Measurements from ENCODE around the gene QSOX1.
"Not testable (repeated sequence)": the region's sequence is repeated elsewhere in the genome, so short reads cannot be mapped to it uniquely, and the experiment has no call there.

QSOX1 gene

DNA sequence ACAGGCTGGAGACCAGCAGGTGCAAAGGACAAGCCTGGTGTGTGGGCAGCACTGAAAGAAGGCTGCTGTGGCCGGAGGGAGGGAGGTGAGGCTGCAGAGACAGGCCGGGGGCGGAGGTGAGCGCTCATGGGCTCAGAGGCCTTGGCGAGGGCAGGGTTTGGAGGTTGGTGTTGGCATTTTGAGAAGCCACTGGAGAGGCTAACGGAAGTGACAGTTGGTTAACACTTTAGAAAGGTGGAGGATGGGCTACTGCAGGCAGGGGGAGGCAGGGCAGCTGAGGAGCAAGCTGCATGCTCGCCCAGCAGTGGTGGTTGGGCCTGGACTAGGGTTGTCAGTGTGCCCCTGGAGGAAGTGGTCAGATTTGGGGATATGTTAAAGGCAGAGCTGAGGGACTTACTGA is 37.5 kb downstream of the QSOX1 start:
- no peak for DNase-seq

DNA sequence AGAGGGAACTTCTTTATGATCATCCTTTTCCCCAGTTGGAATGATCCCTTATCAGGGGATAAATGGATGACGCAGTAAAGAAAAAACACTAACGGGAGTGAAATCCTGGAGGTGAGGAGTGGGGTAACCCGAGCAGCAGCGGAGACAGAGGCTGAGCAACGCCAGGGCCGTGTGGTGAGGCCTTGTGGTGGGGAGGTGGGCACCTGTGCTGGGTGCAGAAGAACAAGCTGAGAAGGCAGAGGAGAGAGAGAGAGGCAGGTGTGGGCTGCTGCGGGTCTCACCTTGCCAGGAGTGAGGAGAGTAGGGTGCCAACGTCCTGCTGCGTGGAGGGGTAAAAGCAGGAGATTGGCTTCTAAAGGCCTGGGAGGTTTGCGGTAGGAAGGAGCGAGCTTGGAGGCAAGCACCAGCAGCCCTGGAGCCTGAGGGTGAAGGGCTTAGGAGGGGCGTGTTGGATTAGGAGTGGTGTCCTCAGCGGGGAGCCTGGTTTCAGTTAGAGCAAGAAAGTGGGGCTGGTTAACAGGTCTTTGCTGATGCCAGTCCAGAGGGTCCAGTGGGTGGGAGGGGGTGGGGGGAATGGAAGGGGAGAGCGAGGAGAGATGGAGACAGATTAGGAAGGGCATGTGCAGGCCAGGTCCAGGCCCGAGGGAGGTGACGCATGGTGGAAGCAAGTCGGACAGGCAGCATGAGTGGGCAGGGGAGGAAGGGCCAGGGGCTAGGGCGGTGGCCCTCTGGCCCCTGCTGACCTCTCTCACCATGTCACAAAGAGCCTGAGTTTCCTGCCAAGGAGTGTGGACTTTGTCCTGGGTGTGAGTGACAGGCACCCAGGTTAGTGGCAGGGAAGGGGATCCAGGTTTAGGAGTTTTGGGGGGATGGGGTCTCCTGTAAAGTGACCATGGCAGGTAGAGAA is 38.7 kb downstream of the QSOX1 start:
- DNase-seq, result no peak

DNA sequence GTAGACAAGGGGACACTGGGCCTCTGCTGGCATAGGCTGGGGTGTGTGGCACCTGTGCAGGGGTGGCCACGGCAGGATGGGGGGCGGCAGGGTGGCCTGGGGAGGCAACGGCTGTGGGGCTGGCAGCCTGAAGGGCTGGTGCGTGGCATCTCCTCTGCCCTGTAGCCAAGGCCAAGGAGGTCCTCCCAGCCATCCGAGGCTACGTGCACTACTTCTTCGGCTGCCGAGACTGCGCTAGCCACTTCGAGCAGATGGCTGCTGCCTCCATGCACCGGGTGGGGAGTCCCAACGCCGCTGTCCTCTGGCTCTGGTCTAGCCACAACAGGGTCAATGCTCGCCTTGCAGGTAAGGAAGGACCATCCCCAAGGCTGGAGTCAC is 39.4 kb downstream of the QSOX1 start:
- no peak for DNase-seq

DNA sequence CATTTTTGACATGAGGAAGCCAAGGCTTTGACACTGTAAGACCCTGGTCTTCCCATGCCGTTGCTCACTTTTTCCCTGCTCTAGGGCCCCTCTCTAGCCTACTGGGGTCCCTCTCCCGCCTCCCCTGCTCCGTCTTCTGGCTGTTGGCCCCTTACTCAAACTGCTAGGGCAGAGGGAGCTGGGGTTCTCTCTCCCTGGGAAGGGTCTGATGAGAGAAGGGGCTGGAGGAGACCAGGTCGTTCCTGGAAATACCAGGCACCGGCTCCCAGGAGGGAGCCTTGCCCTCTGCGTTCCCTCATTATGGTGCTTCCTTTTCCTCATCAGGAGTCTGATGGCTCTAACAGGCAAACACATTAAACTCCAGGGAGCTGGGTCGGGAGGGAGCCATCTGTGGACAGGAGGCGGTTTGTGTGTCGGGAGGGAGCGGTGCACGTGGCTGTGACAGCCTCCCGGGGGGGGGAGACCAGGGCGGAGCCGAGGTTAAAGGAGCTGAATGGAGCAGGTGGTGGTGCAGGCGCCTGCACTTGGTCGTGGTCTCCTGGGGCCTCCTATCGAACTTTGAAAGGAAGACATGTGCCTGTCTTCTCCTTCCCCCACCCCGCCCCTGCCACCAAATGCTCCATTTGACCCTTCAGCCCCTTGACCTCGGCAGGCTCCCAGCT is 40.0 kb downstream of the QSOX1 start:
- no peak for DNase-seq

DNA sequence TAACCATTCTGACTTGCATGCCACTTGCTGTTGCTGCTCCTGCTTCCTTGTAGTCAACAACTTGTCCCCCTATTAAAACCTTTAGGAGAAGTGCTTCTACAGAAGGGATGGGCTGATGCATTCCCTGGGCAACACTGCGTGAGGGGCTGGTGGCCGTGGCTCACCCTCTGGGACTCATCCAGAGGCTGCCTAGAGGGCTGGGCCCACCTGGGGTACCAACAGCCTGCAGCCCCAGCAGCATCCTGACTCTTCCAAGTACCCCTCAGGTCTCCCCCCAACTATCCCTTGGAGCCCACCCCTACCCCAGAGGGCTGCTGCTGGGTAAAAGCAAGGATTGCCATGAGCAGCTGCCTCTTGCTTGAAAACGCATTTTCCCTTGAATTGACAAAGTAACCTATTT is 40.7 kb downstream of the QSOX1 start:
- DNase-seq, result no peak

DNA sequence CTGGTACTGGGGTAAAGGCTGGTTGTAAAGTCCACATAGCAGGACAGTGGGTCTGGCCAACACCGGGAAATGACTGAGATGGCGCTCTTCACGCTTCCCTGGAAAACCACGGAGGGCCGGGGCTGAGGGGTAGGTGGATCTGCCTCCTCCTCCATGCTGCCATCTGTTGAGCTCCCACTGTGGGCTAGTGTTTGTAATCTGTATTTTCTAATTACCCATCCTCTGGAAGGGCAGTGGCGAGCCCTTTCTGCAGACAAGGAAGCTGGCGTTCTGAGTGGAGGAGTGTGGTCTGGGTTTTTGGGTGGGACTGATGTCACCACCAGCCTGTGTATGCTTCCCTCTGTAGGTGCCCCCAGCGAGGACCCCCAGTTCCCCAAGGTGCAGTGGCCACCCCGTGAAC is 41.2 kb downstream of the QSOX1 start:
- DNase-seq, result no peak

DNA sequence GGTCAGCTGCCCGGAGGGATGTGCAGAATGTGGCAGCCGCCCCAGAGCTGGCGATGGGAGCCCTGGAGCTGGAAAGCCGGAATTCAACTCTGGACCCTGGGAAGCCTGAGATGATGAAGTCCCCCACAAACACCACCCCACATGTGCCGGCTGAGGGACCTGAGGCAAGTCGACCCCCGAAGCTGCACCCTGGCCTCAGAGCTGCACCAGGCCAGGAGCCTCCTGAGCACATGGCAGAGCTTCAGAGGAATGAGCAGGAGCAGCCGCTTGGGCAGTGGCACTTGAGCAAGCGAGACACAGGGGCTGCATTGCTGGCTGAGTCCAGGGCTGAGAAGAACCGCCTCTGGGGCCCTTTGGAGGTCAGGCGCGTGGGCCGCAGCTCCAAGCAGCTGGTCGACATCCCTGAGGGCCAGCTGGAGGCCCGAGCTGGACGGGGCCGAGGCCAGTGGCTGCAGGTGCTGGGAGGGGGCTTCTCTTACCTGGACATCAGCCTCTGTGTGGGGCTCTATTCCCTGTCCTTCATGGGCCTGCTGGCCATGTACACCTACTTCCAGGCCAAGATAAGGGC is 41.9 kb downstream of the QSOX1 start:
- DNase-seq, result no peak

DNA sequence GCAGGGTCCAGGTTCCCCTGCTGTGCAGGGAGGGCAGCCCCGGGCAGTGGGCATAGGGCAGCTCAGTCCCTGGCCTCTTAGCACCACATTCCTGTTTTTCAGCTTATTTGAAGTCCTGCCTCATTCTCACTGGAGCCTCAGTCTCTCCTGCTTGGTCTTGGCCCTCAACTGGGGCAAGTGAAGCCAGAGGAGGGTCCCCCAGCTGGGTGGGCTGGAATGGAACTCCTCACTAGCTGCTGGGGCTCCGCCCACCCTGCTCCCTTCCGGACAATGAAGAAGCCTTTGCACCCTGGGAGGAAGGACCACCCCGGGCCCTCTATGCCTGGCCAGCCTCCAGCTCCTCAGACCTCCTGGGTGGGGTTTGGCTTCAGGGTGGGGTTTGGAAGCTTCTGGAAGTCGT is 42.6 kb downstream of the QSOX1 start:
- no peak for DNase-seq

DNA sequence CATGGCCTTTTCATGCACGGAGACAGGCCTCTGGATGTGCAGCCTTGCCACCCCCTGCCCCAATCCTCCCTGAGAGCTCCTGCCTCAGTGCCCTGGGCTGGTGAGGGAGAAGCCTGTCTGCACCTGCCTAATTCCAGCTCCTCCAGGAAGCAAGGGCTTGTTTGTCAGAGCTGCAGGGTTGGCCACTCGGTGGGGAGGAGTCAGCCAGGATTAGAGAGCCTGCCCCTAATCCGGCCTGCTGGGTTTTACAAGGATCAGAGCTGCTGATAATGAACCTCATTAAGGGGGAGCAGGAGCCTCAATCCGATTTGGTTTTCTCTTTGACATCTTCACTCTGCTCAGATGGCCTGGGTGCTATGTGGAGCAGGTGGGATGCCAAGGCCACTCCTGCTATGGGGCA is 43.5 kb downstream of the QSOX1 start:
- no peak for DNase-seq

DNA sequence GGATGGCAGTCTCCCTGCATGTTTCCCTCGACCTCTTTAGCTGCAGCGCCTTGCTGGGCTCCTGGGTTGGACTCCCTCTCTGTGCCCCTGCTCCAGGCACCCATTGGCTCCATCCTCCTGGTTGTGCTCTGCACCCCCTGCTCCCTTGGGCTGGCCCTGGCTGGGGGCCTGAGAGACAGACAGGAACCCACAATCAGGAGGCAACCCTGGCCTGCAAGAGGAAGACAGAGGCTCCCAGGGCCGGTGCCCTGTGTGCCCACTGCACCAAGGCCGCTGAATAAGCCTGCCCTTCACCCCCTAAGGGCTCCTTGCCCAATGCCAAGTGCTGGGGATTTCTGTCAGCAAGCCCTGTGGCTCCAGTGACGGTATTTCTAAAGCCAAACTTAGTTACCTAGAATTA is 43.9 kb downstream of the QSOX1 start:
- no peak for DNase-seq

DNA sequence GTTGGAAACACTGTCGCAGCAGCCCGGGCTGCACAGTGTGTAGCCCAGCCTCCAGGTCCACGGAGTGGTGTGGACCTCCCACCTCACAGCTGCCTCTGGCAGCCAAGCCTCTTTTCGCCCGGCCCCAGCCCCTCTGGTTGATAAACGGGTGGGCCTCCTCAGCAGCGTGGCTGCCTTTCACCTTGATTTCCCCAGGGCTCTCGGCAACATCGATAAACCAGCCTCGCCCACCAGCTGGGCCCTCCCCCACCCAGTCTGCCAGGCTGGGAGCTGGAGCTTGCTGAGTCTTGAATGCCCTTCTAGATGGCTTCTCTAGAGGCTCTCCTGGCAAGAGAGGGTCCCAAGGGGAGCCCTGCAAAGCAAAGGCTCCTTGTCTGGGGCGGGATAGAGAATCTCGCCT is 44.3 kb downstream of the QSOX1 start:
- no peak for DNase-seq

DNA sequence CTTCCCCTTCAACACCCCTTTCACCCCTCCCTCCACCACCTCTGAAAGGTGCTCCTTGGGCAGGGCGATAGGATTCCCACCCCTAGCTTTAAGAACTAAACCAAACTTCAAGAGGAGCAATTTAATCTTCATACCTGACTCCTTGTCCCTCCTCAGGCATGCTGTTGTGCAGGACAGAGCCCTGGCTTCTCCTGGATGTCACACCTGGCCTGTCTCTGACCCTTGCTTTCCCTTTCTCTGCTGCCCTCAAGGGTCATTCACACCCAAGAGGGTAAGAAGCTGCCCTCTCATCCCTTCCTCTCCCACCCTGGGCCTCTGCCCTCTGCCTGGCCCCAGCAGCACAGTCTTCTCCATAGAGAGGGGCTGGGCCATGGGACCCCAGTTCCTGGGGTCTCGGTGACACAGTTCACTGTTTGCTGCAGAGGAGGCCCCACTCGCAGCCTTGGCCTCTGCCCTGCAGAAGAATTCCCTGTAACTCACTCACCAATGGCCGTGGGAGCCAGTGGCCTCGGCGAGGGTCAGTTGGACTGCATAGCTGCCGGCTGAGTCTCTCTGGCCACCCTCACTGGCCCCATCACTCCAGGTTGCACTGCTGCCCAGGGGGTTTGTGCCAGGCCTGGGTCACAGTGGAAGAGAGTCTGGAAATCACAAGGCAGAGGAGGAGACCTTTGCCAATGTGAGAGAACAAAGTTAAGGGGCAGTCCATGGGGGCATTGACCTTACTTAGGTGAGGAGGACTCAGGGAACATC is 47.0 kb downstream of the QSOX1 start:
- DNase-seq, result no peak

DNA sequence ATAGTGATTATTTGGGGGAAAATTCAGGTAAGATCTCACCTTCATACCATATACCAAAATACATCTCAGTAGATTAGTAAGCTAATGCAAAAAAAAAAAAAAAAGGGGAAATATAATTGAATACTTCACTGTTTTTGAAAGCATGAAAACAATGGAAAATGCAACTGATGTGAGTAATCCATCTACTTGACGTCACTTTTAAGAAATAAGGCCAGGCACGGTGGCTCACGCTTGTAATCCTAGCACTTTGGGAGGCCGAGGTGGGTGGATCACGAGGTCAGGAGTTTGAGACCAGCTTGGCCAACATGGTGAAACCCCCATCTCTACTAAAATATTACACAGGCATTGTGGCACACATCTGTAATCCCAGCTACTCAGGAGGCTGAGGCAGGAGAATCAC is 47.9 kb downstream of the QSOX1 start:
- DNase-seq, result not testable (repeated sequence)

DNA sequence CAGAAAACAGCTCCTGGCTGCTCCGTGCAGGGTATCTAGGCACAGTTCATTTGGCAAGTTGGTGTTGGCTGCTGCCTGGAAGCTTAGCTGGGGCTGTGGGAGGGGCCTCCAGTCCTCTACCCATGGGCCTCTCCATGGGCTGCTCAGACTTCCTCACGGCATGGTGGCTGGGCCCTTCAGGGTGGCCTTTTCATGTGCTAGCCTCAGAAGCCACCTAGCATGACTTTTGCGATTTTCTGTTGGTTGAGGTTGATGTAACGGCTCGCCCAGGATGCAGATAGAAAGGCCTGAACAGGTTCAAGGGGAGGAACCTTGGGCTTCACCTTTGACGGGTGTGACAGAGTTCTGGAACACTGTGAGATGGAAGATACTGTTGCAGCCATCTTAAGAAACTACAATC is 49.6 kb downstream of the QSOX1 start:
- no peak for DNase-seq

DNA sequence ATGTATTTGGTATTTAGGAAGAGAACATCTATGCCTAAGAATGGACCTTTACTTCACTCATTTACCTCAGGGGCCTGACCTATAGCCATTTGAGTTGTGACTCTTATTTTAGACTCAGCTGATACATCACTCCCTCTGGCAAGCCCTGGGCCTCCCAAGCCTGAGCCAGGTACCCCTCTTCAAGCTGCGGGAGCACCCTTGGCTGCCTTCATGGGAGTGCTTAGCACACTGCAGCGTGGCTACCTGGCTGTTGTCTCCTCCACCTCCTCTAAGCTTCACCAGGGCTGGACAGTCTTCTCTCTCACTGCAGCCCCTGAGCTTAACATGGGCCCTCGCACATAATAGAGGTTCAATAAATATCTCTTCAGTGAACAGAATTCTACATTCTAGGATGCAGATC is 51.9 kb downstream of the QSOX1 start:
- no peak for DNase-seq

DNA sequence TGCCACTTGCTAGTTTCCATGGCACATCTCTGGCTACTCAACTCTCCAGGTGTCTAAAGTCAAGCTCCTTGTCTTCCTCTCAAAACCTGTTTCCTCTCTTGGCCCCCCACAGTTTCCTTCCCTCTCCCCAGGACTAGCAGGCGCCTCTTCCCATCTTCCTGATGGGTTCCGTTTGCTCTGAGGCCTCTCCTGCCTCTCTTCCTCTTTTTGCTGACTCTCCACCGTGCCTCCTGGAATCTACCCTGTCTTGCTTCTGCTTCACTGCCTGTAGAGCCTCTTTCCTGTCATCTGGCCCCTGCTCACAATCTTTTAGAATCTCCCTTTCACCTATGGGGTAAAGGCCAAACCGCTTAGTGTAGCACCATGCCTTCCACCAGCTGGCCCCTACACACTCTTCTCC is 53.6 kb downstream of the QSOX1 start:
- DNase-seq, result no peak

DNA sequence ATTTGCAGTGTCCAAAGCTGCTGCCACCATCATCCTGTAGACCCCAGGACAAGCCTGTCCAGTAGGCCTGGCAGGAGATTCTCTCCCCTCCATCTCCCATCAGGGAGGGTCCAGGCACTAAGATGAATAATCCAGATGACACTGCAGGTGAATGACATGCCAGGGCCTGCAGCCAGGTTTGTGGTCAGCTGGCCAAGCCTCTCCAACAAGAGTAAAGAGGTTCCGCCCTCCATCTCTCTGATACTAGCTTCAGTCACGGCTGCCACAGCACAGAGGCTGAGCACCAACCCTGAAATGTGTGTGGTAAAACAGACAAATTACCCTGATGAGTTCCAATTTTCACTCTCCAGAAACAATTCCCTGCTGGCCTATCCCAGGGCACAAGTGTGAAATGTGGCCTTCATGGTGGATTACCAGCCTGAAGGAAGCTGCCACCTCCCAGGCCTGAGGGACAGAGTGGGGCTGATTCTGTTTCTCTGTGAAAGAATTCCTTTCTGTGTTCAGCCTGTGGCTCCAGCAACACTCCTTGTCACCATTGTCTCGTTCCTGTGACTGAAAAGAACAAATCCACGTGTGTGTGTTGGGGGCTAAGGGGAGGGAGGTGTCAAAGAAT is 55.4 kb downstream of the QSOX1 start:
- DNase-seq, result no peak

DNA sequence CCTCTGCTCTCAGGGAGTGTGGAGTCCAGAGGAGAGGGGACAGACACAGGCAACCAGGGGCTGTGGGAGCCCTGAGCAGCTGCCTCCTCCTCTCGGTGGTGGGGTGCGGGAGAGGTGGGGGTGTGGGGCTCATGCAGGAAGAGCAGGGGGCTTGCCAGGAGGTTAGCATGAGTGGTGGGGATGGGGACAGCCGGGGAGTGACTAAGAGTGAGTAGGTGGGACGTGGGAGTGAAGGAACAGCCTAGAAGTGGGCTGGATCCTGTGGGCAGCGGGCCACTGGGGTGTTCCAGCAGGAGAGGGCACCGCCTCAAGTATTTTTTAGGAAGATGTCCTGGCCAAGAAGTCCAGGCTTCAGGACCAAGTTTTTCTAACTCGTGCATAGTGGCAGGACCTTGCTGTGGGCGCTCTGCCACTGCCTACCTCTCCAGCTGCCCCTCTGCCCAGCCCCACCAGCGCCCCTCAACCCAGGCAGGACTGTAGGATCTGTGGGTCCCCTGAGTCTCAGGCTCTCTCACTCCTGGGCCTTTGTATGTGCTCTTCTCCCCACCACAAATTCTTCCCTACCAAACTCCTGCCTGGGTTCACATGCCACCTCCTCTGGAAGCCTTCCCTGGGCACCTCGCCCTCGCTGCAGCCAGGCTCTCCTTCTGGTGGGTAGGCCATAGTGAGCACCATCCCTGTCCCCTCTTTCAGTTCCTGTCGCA is 56.6 kb downstream of the QSOX1 start:
- DNase-seq, result no peak

DNA sequence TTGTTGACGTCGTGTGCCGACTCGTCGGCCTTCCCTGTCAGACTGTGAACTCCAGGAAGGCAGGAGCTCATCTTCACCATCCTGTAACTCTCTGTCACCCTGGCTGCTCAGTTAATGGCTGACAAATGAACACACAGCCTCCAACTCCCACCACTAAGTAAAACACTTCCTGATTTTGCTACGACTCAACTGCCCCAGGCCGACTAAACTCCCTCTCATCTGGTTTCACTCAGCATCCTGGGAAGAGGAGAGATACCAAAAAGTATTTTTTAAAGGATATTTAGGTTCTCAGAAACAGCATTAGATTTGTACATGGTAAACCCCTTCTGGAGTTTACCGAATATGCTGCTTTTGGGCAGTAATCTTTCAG is 57.2 kb downstream of the QSOX1 start:
- no peak for DNase-seq

DNA sequence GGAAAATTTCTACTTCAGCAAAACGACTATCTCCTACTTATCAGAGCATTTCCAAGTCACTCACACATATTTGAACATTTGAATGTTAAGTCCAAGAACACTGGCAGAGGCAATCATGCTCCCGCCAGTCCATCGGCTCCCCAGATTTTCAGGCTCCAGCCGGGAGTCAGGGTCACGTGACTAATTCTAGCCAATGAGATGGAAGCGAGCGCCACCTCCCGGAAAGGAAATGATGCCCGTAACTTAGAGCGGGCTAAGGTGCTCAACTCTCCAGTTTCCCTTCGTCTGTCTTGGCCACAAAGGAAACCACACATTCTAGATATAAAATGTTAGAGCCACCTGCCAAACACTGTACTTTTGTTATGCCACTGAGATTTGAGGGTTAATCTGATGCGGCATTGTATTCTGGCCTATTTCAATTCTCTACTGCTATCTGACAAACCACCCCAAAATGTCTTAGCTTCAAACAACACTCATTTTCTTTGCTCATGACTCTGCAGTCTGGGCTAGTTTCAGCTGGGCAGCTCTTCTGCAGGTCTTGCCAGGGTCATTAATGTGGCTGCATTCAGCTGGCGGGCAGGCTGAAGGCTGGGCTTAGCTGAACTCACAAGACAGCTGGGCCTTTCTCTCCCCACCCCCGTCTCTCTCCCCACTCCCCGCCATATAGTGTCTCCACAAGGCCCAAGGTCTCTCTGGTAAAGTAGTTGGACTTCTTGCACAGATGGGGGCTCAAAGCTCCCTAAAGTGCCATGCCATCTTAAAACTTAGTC is 58.9 kb downstream of the QSOX1 start:
- DNase-seq, result no peak

DNA sequence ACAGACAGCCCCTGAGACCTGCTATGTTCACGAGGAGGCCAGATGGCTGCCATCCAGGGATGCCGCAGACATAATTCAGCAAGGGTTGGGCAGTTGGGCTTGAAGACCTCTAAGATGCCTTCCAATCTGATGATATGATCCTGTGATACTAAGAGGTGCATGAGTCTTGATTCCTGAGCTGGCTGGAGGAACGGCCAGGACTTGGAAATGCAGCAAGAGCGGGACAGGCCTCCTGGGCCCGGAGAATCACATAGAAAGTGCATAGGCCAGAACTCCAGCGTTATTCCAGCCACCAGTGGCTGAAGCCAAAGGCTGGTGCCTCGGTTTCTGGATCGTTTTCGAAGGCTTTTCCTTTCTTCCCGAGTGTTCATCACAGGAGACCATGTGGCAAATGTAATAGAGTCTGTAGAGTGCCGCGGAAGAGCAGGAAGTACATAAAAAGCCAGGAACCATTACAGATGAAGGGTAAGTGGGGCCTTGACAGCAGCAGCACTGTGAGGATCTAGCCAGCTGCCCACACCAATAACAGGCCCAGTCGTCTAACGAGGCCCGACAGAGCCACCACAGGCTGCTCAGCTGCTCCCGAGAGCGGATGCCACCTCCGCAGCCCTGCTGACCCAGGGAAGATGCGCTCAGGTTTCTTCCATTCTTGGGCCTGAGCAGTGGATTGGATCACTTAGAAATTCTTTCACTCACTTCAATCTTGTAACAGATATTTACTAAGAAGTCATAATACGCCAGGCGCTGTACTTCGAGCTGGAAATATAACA is 61.4 kb downstream of the QSOX1 start:
- no peak for DNase-seq

Data from DMS79 (cell line).